GM12878 (cell line): ENCODE measurements around the gene SMIM22. TPM values are rescaled to one million over a fixed set of nuclear protein-coding genes. Genes with fewer than 3 reads are reported as not detected.

ENCODE experiments used
- ATAC-seq: fragments of 200-7000 bp; cut with Tn5 transposase; 3 replicates; pipeline ENCODE4 v1.9.1; 2020; ENCODE audit warnings: mild to moderate bottlenecking, moderate library complexity
- BruUV-seq: library from RNA; stranded (reverse); fragments of 400-500 nt; replicated peaks from 2 replicates; lab custom pipeline; 2021; lab: Mats Ljungman, UMichigan
- CTCF ChIA-PET: fragments of 300-600 bp; sonication (Branson Sonifier 250); formaldehyde crosslinking; extraction: SDS; loops from one replicate; lab custom pipeline; 2021; ENCODE audit warnings: inconsistent platforms; lab: Yijun Ruan, JAX
- POLR2A ChIA-PET: fragments of 350-600 bp; formaldehyde crosslinking; extraction: SDS; loops from one replicate; lab custom pipeline; 2021; ENCODE audit warnings: inconsistent platforms; lab: Charles Lee
- RAD21 ChIA-PET: fragments of 300-600 bp; sonication (Branson Sonifier 250); formaldehyde crosslinking; loops from one replicate; lab custom pipeline; 2023; ENCODE audit warnings: antibody characterized with exemption; ENCODE audit not compliant: unreplicated experiment; lab: Charles Lee
- SMC1A ChIA-PET: fragments of 300-600 bp; sonication (Branson Sonifier 250); formaldehyde crosslinking; loops from one replicate; lab custom pipeline; 2023; ENCODE audit not compliant: unreplicated experiment, uncharacterized antibody; lab: Charles Lee
- DNase-seq: peaks from one replicate; pipeline ENCODE4 v3.0.0-alpha.2; 2011; ENCODE audit warnings: low read depth, low spot score
- FAIRE-seq: peaks from 3 replicates; lab custom pipeline; 2011; peaks lifted over from hg19 to GRCh38; lab: Jason Lieb, UNC
- H2AFZ ChIP-seq: 2 replicates; pipeline ENCODE4 v1.6.0; 2011; ENCODE audit warnings: low read depth, low read length, control low read depth; ENCODE audit not compliant: control insufficient read depth
- H3K27ac ChIP-seq: 2 replicates; pipeline ENCODE4 v1.5.1; 2011; ENCODE audit warnings: control low read depth; ENCODE audit not compliant: control insufficient read depth, insufficient read depth
- H3K27me3 ChIP-seq, 2 experiments: replicated peaks in 1 of 2; 2 replicates each; pipeline versions ENCODE4 v1.6.0 to v1.6.1; 2011; ENCODE audit warnings: low read length in 1 of 2; ENCODE audit not compliant: control insufficient read depth in 2 of 2, insufficient read depth in 2 of 2
- H3K36me3 ChIP-seq, 2 experiments: 2 replicates each; pipeline ENCODE4 v1.5.1; 2011; ENCODE audit warnings: low read length in 1 of 2; ENCODE audit not compliant: control insufficient read depth in 2 of 2, insufficient read depth in 2 of 2
- H3K4me1 ChIP-seq: 2 replicates; pipeline ENCODE4 v1.6.1; 2011; ENCODE audit warnings: mild to moderate bottlenecking, low read length, moderate library complexity, mixed read lengths; ENCODE audit not compliant: control insufficient read depth, insufficient read depth
- H3K4me2 ChIP-seq: 2 replicates; pipeline ENCODE4 v1.6.0; 2011; ENCODE audit warnings: control low read depth; ENCODE audit not compliant: control insufficient read depth, insufficient read depth
- H3K4me3 ChIP-seq: fragments of 200-600 bp; sonication (generic); 2 replicates; pipeline ENCODE4 v1.5.1; 2016
- H3K79me2 ChIP-seq: 2 replicates; pipeline ENCODE4 v1.6.0; 2011; ENCODE audit warnings: low read length; ENCODE audit not compliant: control insufficient read depth, insufficient read depth
- H3K9ac ChIP-seq: 2 replicates; pipeline ENCODE4 v1.8.0; 2011; ENCODE audit warnings: low read length, control low read depth, mixed read lengths; ENCODE audit not compliant: control insufficient read depth, insufficient read depth
- H3K9me3 ChIP-seq: replicated peaks from 3 replicates; pipeline ENCODE4 v1.5.1; 2011; ENCODE audit warnings: mild to moderate bottlenecking, low read length; ENCODE audit not compliant: control insufficient read depth, insufficient read depth
- H4K20me1 ChIP-seq: 2 replicates; pipeline ENCODE4 v1.6.0; 2011; ENCODE audit not compliant: control insufficient read depth, insufficient read depth
- CBX3 ChIP-seq: fragments of 200-600 bp; sonication (generic); IDR thresholded peaks from 2 replicates; pipeline ENCODE4 v1.6.1; 2016; ENCODE audit warnings: low read depth, borderline replicate concordance
- NR2C1 ChIP-seq: fragments of 450-650 bp; IDR thresholded peaks from 2 replicates; pipeline ENCODE4 v1.6.1; 2017; ENCODE audit warnings: antibody characterized with exemption, mild to moderate bottlenecking, moderate library complexity
- NR2C2 ChIP-seq: IDR thresholded peaks from 2 replicates; pipeline ENCODE4 v1.6.1; 2011; ENCODE audit warnings: borderline replicate concordance, low read depth; ENCODE audit not compliant: control insufficient read depth, insufficient read length
- SMARCA5 ChIP-seq: fragments of 450-650 bp; IDR thresholded peaks from 2 replicates; pipeline ENCODE4 v1.6.1; 2017; ENCODE audit warnings: mild to moderate bottlenecking
- STAT1 ChIP-seq: fragments of 450-650 bp; conservative IDR thresholded peaks from 2 replicates; pipeline ENCODE4 v1.6.1; 2014; ENCODE audit warnings: antibody characterized with exemption, mild to moderate bottlenecking
- WRNIP1 ChIP-seq: IDR thresholded peaks from 2 replicates; pipeline ENCODE4 v1.6.1; 2011; ENCODE audit warnings: low read depth, low read length, improper control_type of control experiment, borderline replicate concordance
- YY1 ChIP-seq: IDR thresholded peaks from 2 replicates; pipeline ENCODE4 v1.6.1; 2011; ENCODE audit warnings: low read depth, mild to moderate bottlenecking, low read length
- WGBS: methylation state at CpG from one replicate; pipeline ENCODE4 v1.1.6; 2016; ENCODE audit warnings: low lambda C conversion rate; ENCODE audit not compliant: insufficient replicate concordance, insufficient coverage; ENCODE audit errors: missing lambda C conversion rate; 5-methylcytosine and 5-hydroxymethylcytosine counted together
- in situ Hi-C: fragments of 300-500 bp; cut with MboI; formaldehyde crosslinking; loops from 9 replicates; pipeline ENCODE4 v1.14.3; 2018; ENCODE audit warnings: mixed read lengths
- intact Hi-C: fragments of 100-400 bp; cut with micrococcal nuclease; formaldehyde crosslinking; loops from one replicate; pipeline ENCODE4 v1.14.2; 2022; ENCODE audit not compliant: unreplicated experiment
- polyA plus RNA-seq, 11 experiments: library from polyadenylated mRNA; depleted of rRNA in 4 of 11; unstranded in 6 of 11; stranded (reverse) in 5 of 11; fragments of >200 nt; fragmentation: Nextera tagmentation in 4 of 11; fragmentation: Illumina TruSeq in 1 of 11; extraction: Ambion mirVana in 4 of 11; extraction: Trizol in 1 of 11; gene quantifications; 1 replicate in 1 of 11; 2 replicates in 10 of 11; pipeline versions ENCODE4 v1.2.1 to v1.2.3, GENCODE V29; 2011 to 2016; ENCODE audit warnings: inconsistent platforms in 2 of 11, missing spikeins in 2 of 11, low read depth in 1 of 11
- total RNA-seq, 4 experiments: library from RNA; depleted of rRNA in 3 of 4; stranded (reverse); fragments of >200 nt in 3 of 4; fragmentation: Illumina TruSeq in 1 of 4; extraction: Trizol in 1 of 4; gene quantifications; 2 replicates each; pipeline versions ENCODE4 v1.2.1 to v1.2.3, GENCODE V29; 2013 to 2021

SMIM22 gene
- total and polyA plus RNA-seq, 10 of the 15 experiments (the other 5 are each of a cell fraction or from before 2014, with no cell fraction given): 0.83 TPM; not detected in 9

GRCh38 chr16:4753227-4753626 is 41.9 kb upstream of the SMIM22 start (continued):
- TF ChIP-seq NR2C2: no peak
- TF ChIP-seq SMARCA5: no peak
- TF ChIP-seq NR2C1: no peak

DNA sequence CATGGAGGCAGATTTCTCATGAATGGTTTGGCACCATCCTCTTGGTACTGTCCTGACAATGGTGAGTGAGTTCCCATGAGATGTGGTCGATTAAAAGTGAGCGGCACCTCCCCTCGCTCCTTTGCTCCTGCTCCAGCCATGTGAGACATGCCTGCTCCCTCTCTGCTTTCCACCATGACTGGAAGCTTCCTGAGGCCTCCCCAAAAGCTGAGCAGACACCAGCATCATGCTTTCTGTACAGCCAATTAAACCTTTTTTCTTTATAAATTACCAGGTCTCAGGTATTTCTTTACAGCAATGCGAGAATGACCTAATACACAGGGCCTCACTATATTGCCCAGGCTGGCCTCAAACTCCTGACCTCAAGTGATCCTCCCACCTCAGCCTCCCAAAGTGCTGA is 40.3 kb upstream of the SMIM22 start:
- no peak for DNase-seq
- Histone ChIP-seq H4K20me1 (no peaks in the 10 kb centered on the region), H3K4me2 (no peak overlapping the region), H3K4me1 (peaks cover 2% of the 10 kb centered on the region), H3K27me3 (no peaks in the 10 kb centered on the region), H3K36me3 (peaks cover 11 to 17% of the 10 kb centered on the region in 2 experiments), H3K79me2 (no peaks in the 10 kb centered on the region), H3K4me3 (no peak overlapping the region), H3K27ac (no peak overlapping the region), H3K9ac (no peak overlapping the region), H3K9me3 (peaks cover 4% of the 10 kb centered on the region; the same call in 1 of the 3 replicates), H2AFZ (no peak overlapping the region)
- no peak for ATAC-seq
- SMC1A ChIA-PET: no interaction called here
- WGBS: 98% methylated on average over 4 of the region's 4 CpGs
- POLR2A ChIA-PET: no interaction called here
- intact Hi-C loops (no loop called here), in situ Hi-C loops (no loop called here)
- no peak for FAIRE-seq
- BruUV-seq: no TSS peak
- CTCF ChIA-PET: no interaction called here
- RAD21 ChIA-PET: no interaction called here
- TF ChIP-seq YY1: no peak
- no peak for TF ChIP-seq CBX3
- no peak for TF ChIP-seq WRNIP1

DNA sequence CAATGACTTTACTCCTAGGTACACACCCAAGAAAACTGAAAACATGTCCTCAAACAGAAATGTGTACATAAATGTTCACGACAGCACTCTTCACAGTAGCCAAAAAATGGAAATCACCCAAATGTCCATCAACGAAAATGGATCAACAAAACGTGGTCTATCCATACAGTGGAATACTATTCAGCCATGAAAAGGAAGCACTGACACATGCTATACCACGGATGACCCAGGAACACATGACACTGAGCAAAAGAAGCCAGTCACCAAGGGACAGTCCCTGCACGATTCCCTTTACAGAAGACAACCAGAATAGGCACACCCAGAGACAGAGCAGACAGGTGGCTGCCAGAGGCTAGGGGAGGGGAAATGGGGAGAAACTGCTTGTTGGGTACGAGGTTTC is 39.5 kb upstream of the SMIM22 start:
- Histone ChIP-seq H3K27ac (no peak overlapping the region), H2AFZ (no peak overlapping the region), H3K36me3 (peaks cover 14 to 18% of the 10 kb centered on the region in 2 experiments), H3K79me2 (no peaks in the 10 kb centered on the region), H3K4me3 (no peak overlapping the region), H3K4me1 (no peaks in the 10 kb centered on the region), H3K9me3 (peaks cover 4% of the 10 kb centered on the region; the same call in 1 of the 3 replicates), H3K27me3 (no peaks in the 10 kb centered on the region), H4K20me1 (no peaks in the 10 kb centered on the region), H3K9ac (no peak overlapping the region), H3K4me2 (no peak overlapping the region)
- no peak for TF ChIP-seq STAT1
- ChIA-PET POLR2A (no interaction called here), CTCF (no interaction called here), RAD21 (no interaction called here), SMC1A (no interaction called here)
- 97% methylated on average over 6 of the region's 6 CpGs for WGBS
- BruUV-seq: no TSS peak
- DNase-seq (no peak), FAIRE-seq (no peak), ATAC-seq (no peak)
- in situ Hi-C loops (no loop called here), intact Hi-C loops (no loop called here)
